ENCODE results near the gene CCDC121.
"Not testable (repeated sequence)": the region's sequence is repeated elsewhere in the genome, so short reads cannot be mapped to it uniquely, and the experiment has no call there.

CCDC121 gene

DNA sequence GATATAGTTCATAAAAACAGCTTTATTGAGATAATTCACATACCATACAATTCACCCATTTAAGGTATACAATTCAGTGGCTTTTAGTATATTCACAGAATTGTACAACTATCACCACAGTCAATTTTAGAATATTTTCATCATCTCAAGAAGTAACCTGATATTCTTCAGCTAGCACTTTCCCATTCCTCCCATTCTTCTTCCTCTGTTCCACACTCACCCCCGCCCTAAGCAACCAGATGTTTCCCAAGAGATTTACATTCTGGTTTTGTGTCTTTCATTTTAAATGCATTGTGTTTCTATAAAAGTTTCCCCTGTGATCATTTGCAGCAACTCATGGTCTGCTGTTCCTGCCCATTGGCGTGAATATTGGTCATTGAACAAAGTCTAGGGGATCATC lies 5.5 kb upstream of the CCDC121 start:
- no peak for DNase-seq

- not testable (repeated sequence) for DNase-seq
These were observed 1.4 kb upstream of the CCDC121 start for GRCh38 chr2:27630257-27630656.

GRCh38 chr2:27627963-27628766 lies 647 bp downstream of the CCDC121 start:
- DNase-seq: no peak

GRCh38 chr2:27626921-27627320 lies 1.9 kb downstream of the CCDC121 start:
- not testable (repeated sequence) for DNase-seq

- not testable (repeated sequence) for DNase-seq
These were observed 2.5 kb downstream of the CCDC121 start for GRCh38 chr2:27626323-27626722.

DNA sequence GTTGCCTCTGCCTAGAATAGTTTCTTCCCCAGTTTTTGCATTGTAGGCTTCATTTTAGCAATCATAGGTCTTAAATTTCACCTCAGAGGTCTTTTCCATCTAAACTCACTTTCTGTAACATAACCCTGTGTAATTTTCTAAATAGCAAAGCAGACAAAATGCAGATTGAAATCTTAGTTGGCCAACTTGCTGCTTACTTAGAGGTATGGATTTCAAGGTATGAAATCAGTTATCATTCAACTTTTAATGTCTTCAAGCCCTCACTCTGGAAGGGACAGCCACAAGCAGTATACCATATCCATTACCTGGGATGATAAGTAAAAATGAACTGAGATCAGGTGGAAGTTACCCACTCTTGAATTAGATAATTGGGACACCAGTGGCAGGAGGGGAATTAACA lies 3.9 kb downstream of the CCDC121 start:
- no peak for DNase-seq

GRCh38 chr2:27622921-27623384 lies 5.9 kb downstream of the CCDC121 start:
- no peak for DNase-seq

- DNase-seq: no peak
These were observed 7.3 kb downstream of the CCDC121 start for GRCh38 chr2:27621524-27621923.

DNA sequence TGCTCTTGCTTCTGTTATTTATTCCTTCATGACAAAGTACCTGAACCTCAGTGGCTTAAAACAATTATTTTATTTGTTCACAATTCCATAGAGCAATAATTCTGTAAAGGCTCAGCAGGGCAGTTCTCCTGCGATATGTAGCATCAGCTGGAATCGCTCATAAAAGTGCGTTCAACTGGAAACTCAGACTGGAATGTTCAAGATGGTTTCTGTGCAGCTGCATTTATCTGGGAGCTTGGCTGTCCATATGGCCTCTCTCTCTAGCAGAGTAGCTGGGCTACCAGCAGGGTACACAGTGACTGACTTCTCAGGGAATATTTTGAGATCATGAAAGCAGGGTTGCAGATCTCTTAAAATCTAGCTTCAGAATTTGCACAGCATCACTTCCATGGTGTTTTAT lies 13.5 kb downstream of the CCDC121 start:
- DNase-seq: no peak

DNA sequence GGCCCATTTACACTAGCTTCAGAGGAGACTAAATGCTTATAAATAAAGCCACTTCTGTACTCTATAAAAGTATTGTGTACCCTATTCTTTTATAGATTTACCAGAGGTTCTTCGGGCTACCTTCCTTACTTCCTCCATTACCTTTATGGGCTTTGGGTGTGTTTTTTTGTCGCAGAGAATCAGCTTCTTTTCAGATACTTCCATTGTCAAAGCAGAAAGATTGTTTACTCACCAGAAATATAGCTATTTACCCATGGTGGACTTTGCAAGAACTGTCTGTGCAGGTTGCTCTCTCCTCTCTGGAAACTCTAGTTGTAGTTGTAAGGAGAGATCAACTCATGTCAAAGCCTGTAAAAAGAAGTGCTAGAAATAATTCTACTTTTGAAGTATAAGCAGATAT lies 14.8 kb downstream of the CCDC121 start:
- DNase-seq: no peak

DNA sequence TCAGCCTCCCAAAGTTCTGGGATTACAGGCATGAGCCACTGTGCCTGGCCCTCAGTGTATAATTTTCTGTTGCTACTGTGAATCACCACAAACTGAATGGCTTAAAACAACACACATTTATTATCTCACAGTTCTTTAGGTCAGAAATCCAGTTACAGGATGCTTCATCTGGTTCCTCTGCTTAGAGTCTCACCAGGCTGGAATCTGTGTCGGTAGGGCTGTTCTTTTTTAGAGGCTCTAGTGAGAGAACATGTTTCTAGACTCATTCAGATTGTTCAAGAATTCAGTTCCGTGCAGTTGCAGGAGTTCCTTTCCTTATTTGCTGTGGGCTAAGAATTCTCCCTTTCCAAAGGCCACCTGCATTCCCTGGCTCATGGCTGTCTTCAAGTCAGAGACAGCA lies 22.2 kb downstream of the CCDC121 start:
- no peak for DNase-seq

GRCh38 chr2:27596627-27597026 lies 32.2 kb downstream of the CCDC121 start:
- no peak for DNase-seq

DNA sequence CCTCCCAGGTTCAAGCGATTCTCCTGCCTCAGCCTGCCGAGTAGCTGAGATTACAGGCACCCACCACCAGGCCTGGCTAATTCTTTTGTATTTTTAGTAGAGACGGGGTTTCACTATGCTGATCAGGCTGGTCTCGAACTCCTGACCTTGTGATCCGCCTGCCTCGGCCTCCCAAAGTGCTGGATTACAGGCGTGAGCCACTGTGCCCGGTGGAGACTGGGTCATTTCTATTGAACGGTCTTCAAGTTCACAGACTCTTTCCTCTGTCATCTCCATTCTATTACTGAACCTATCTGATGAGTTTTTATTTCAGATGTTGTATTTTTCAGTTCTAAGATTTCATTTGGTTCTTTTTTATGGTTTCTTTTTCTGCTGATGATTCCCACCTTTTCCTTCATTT lies 33.4 kb downstream of the CCDC121 start:
- not testable (repeated sequence) for DNase-seq

DNA sequence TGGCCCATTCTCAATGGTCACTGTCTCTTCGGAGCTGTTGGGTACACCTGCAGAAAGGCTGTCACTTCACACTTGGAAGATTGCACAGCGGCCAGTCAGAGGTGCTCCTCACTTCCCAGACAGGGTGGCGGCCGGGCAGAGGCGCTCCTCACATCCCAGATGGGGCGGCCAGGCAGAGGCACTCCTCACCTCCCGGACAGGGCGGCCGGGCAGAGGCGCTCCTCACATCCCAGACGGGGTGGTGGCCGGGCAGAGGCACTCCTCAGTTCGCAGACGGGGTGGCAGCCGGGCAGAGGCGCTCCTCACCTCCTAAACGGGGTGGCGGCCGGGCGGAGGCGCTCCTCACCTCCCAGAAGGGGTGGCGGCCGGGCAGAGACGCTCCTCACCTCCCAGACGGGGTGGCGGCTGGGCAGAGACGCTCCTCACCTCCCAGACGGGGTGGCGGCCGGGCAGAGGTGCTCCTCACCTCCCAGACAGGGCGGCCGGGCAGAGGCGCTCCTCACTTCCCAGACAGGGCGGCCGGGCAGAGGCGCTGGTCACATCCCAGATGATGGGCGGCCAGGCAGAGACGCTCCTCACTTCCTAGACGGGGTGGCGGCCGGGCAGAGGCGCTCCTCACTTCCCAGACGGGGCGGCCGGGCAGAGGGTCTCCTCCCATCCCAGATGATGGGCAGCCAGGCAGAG lies 34.6 kb downstream of the CCDC121 start:
- not testable (repeated sequence) for DNase-seq

DNA sequence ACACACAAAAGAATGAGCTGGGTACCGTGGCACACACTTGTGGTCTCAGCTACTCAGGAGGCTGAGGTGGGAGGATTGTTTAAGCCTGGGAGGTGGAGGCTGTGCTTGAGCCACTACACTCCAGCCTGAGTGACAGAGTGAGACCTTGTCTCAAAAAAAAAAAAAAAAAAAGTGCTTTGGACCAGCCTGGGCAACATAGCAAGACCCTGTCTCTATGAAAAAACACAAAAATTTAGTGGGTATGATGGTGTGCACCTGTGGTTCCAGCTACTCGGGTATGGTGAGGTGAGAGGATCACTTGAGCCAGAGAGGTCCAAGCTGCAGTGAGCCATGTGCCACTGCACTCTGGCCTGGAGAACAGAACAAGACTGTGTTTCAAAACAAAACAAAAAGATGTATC lies 35.6 kb downstream of the CCDC121 start:
- no peak for DNase-seq

GRCh38 chr2:27591745-27592144 lies 37.1 kb downstream of the CCDC121 start:
- no peak for DNase-seq

- no peak for DNase-seq
These were observed 40.5 kb downstream of the CCDC121 start for GRCh38 chr2:27588308-27588707.

GRCh38 chr2:27587025-27587424 lies 41.8 kb downstream of the CCDC121 start:
- no peak for DNase-seq

GRCh38 chr2:27584597-27584996 lies 44.2 kb downstream of the CCDC121 start:
- no peak for DNase-seq

- no peak for DNase-seq
These were observed 45.4 kb downstream of the CCDC121 start for GRCh38 chr2:27583390-27583915.

DNA sequence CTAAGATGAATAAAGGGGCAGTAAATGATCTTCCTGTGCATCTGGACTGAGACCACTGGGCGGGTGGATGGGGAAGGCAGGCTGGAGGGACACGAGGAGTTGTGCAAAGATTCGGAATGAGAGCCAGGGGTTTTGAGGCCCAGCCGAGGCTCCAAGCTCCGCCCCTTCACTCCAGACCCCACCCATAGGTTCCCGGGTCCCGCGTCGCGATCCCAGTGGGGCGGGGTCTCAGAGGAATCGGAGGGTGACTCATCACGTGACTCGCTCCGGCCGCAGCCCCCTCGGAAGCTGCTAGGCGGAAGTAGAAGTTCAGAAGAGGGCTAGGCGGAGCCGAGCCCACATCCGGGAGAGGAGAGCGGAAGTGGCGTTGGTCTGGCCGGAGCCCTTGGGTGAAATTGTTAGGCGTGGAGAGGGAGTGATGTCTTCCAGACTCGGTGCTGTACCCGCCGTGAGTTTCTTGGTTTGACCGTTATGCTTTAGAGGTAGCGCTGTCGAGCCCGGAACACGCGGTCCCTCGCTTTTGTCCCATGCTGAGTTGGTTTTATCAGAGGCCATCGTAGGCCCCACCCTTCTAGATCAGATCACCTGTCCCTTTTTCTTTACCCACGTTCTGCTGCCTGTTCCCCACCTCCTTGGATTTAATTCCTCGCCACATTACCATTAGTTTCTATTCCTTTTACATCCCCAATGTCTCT lies 46.0 kb downstream of the CCDC121 start, which contains the start of gene ZNF512:
Gene ZNF512 (plus strand): TSS at position 348 of the 695 bp plus-strand sequence. CDS start 71 bp downstream, at position 419.
- peak; percentile 91 for DNase-seq

GRCh38 chr2:27582129-27582694 lies 46.6 kb downstream of the CCDC121 start:
- peak; percentile 67 for DNase-seq
